Measurements from ENCODE around the gene SPRYD4. TPM values are rescaled to one million over a fixed set of nuclear protein-coding genes. Genes with fewer than 3 reads are reported as not detected.
A peak's percentile ranks its signal among the peaks of the same experiment; 100 is the strongest.

Gene SPRYD4
- total and polyA plus RNA-seq, 9 of the 15 experiments (the other 6 are each of a cell fraction or from before 2014, with no cell fraction given) = 1.8 to 4.7 (median 2.8) TPM

GRCh38 chr12:56437430-56438176 is 30.8 kb upstream of the SPRYD4 start (continued):
- TF ChIP-seq E4F1 (CRISPR knock-in tag; IDR thresholded peaks at IDR 0.05; ENCODE audit: borderline replicate concordance) = no peak
- TF ChIP-seq TEAD4 (IDR thresholded peaks at IDR 0.05; ENCODE audit: low read length) = peak; percentile 77
- no peak for TF ChIP-seq TEAD4 (CRISPR knock-in tag; IDR thresholded peaks at IDR 0.05; ENCODE audit: borderline replicate concordance)
- 0 out of 2 replicates have a peak, but pooled peaks have one; percentile 26 for TF ChIP-seq FOSL1 (tag; conservative IDR thresholded peaks at IDR 0.05)
- TF ChIP-seq MTA2 (IDR thresholded peaks at IDR 0.05; ENCODE audit: low read depth) = no peak
- no peak for TF ChIP-seq ZNF717 (CRISPR knock-in tag; IDR thresholded peaks at IDR 0.05)
- TF ChIP-seq RBBP5 (IDR thresholded peaks at IDR 0.05; ENCODE audit: borderline replicate concordance, insufficient read depth, low read length, poor library complexity, severe bottlenecking) = peak; percentile 66
- no peak for TF ChIP-seq NEUROD1 (IDR thresholded peaks at IDR 0.05; ENCODE audit: borderline replicate concordance, low read depth, low read length, partially characterized antibody)
- TF ChIP-seq PTBP1 (IDR thresholded peaks at IDR 0.05; ENCODE audit: low read depth, low read length) = no peak
- TF ChIP-seq HNRNPH1 (optimal IDR thresholded peaks at IDR 0.05; ENCODE audit: low read depth, low read length) = no peak
- TF ChIP-seq SMARCE1 (IDR thresholded peaks at IDR 0.05) = 0 out of 2 replicates have a peak, but pooled peaks have one; percentile 68
- no peak for TF ChIP-seq TAF7 (tag; IDR thresholded peaks at IDR 0.05)
- no peak for TF ChIP-seq CREB3L1 (IDR thresholded peaks at IDR 0.05; ENCODE audit: borderline replicate concordance, low read depth)
- TF ChIP-seq ZNF740 (CRISPR knock-in tag; IDR thresholded peaks at IDR 0.05) = no peak
- no peak for TF ChIP-seq ZNF740 (tag; IDR thresholded peaks at IDR 0.05)
- TF ChIP-seq ELF1 (tag; IDR thresholded peaks at IDR 0.05) = 0 out of 2 replicates have a peak, but pooled peaks have one; percentile 13
- no peak for TF ChIP-seq NR2F6 (CRISPR knock-in tag; IDR thresholded peaks at IDR 0.05)
- TF ChIP-seq E2F8 (IDR thresholded peaks at IDR 0.05; ENCODE audit: low read depth, partially characterized antibody) = no peak
- no peak for TF ChIP-seq SPI1 (IDR thresholded peaks at IDR 0.05; ENCODE audit: borderline replicate concordance, low read depth, low read length)
- TF ChIP-seq YBX1 (IDR thresholded peaks at IDR 0.05) = no peak
- TF ChIP-seq CCNT2 (IDR thresholded peaks at IDR 0.05; ENCODE audit: borderline replicate concordance, extremely low read depth, insufficient read length, low read depth, low read length) = peak; percentile 31

Measured in K562 (cell line).